Fibroblast of skin of left quadriceps (primary cell): ENCODE data around the gene RPS25.
"Not testable (repeated sequence)": the region's sequence is repeated elsewhere in the genome, so short reads cannot be mapped to it uniquely, and the experiment has no call there.

ENCODE experiments used
- DNase-seq, 2 experiments: peaks; one replicate each; pipeline ENCODE4 v3.0.0-alpha.2; 2013; ENCODE audit warnings: low read depth in 2 of 2

RPS25 gene

DNA sequence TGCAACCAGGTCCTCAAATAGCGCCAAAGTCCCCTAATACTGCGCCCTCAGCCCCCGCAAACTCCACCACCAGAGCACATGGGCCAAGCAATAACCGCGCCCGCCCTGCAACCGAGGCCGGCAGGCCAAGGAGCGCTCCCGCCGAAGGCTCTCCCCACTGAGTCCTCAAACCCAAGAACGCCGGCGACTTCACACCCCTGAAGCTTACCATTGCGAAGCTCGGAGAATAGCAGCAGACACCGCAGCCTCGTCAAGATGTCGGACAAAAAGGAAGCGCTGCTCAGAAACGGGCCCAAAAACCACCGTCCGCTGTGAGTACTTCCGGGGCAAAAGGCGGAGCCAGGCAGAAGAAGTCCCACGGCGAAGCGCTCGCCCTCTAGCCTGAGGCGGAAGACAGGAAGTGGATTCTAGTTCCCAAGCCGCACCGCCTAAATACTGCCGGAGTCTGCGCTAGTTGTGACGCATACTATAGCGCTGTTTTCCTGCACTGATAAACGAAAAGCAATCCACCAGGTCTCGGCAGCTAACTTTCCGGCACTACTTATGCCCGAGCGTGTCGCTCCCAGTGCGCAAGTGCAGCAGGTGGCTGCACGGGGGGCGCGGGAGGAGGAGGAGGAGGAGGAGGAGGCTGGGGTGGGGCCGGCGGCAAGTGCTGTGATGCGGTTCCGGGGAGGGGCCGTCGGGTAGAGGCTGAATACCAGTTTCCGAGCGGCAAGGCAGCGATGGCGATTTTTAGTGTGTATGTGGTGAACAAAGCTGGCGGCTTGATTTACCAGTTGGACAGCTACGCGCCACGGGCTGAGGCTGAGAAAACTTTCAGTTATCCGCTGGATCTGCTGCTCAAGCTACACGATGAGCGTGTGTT is at the start of gene RPS25, which contains the start of gene TRAPPC4:
TSS of gene RPS25 (minus strand) at position 270 of the 865 bp plus-strand sequence. CDS start at position 211, 59 bp downstream.
TSS of gene TRAPPC4 (plus strand) at position 693 of the 865 bp plus-strand sequence. CDS start at position 723, 30 bp downstream.
- DNase-seq: peak; percentile 88 to 89

DNA sequence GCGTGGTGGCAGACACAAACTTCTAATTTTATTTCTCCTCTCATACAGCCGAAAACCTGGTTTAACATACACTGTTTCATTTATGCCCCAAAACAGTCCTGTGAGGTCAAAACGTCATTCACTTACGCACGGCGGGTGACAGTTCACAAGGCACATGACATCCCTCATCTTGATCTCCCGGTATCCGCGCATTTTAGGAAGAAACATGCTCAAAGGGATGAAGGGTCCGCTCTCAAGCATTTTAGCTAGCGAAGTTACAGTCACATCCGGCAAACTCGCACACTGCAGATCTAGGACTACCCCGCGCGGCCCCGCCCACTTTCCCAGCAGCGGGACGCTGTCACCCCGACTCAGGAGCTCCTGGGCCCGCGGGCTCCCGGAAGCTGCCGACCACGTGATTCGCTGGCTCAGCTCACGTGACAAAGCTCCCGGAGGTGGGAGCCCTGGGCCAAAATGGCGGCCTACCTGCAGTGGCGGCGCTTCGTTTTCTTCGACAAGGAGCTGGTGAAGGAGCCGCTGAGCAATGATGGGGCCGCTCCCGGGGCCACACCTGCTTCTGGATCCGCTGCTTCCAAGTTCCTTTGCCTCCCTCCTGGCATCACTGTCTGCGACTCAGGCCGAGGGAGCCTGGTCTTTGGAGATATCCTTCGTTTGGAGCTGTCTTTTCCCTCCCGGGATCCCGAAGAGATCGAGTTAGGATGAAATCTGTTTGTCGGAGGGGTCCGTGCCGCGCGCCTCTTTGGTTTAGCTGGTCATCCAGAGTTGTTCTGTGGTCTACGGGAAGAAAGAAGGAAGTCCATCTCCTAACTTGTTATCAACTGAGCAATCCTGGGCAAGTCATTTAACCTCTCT is 49.5 kb upstream of the RPS25 start, which contains the start of gene VPS11:
TSS of gene VPS11 (plus strand) at position 448 of the 852 bp plus-strand sequence. CDS start at position 454, 6 bp downstream.
- DNase-seq: peak; percentile 88 to 89

DNA sequence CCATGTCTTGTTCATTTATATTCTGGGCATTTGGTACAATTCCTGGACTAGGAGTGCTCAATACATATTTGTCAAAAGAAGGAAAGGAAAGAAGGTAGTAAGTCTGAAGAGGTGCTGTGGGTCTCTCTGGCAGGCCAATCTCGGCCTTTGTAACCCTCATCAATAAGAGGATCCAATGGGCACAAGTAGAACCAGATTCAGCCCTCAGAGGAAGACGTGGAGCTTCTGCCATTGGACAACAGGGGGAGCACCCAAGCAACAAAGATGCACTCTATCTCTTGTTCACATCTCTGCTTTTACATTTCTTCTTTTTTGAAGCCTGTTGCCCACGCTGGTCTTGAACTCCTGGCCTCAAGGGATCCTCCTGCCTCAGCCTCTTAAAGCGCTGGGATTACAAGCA is 47.2 kb upstream of the RPS25 start:
- DNase-seq: no peak

DNA sequence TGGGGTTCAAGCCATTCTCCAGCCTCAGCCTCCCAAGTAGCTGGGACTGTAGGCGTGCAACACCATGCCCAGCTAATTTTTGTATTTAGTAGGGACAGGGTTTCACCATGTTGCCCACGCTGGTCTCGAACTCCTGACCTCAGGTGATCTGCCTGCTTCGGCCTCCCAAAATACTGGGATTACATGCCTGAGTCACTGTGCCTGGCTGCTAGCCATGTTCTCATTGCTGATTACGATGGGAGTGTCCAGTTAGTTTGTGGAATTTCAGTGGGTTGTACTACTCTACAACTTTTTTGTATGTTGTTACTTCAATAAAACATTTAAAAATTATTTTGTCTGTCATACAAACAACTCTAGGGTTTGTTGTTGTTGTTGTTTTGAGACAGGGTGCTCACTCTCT is 44.6 kb upstream of the RPS25 start:
- no peak for DNase-seq

DNA sequence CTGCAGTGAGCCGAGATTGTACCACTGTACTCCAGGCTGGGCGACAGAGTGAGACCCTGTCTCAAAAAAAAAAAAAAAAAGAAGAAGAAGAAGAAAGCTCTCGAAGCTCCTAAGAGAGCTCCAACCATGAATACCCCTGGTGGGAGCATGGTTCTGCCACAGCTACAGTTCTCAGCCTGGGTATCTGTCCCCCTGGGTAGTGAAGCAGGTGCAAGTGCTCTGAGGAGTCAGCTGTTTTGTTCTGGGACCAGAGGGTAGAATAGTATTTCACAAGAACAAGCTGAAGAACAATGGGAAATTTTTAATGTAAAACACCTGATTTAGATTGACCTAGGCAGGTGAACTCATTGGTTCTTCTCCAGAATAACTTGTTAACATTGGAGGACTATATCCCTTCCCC is 43.1 kb upstream of the RPS25 start:
- no peak for DNase-seq

DNA sequence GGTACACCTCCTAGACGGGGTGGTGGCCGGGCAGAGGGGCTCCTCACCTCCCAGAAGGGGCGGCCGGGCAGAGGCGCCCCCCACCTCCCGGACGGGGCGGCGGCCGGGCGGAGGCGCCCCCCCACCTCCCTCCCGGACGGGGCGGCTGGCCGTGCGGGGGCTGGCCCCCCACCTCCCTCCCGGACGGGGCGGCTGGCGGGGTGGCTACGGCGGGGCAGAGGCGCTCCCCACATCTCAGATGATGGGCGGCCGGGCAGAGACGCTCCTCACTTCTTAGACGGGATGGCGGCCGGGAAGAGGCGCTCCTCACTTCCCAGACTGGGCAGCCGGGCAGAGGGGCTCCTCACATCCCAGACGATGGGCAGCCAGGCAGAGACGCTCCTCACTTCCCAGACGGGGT is 41.0 kb upstream of the RPS25 start:
- not testable (repeated sequence) for DNase-seq

DNA sequence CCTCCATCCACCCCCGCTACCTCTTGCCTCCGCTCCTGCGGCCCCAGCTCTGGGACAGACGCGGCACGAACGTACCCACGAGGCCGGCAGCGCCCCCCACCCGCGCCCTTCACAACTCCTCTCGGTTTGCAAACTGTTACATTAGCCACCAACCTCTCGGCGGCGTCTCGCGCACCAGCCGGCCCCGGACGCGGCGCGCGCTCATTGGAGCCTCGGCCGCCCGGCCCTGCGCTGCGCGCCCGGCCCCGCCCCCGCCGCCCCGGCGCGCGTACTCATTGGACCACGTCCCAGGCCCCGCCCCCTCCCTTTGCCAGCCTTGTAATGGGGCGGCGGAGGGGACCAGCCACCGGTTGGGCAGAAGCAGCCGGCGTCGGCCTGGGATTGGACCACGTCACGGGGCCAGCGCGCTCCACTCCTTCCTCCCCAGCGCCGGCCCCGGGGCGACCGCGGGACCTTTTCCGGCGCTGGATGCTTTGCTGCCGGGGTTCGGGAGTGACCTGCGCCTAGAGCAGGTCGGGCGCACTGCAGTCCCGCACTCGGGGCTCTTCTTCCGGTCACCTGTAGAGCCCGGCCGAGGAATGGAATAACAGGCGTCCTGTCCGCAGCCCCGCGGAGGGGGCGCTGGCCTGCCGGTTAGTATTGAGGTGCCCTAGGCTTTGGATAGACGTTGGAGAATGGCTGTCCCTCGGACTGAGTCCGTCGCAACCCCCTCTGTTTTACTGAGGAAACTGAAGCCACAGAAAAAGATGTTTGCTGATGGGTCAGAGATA is 39.0 kb upstream of the RPS25 start, which contains the start of gene HYOU1:
TSS of gene HYOU1 (minus strand) at position 206 of the 770 bp plus-strand sequence. CDS start 1,045 bp downstream, outside the sequence.
- DNase-seq: peak; percentile 91

DNA sequence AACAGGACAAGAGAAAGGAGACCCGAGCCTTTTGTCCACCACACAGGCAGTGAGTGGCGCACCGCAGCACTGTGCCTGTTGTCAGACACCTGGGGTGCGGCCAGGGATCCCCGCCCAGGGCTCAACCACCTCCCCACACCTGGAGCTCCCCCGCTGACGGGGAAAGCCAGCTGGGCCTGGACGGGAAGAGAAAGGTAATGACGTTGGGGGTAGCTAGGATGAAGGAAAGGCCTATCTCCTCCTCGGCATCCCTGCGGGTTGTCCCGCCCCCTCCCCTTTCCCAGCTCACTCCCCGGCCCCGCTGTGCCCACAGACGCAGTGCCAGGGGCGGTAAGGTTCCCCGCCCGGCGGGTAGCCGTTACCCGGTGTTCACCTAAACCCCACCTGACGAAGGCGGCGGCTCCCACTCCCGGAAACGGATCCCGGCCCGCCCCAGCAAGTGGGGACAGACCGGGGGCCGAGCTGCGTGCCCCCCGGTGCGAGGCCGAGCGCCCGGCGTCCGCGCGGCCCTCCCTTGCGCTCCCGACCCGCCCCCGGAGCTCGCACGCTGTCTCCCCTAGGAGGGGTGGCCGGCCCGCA is 38.4 kb upstream of the RPS25 start:
- no peak for DNase-seq

DNA sequence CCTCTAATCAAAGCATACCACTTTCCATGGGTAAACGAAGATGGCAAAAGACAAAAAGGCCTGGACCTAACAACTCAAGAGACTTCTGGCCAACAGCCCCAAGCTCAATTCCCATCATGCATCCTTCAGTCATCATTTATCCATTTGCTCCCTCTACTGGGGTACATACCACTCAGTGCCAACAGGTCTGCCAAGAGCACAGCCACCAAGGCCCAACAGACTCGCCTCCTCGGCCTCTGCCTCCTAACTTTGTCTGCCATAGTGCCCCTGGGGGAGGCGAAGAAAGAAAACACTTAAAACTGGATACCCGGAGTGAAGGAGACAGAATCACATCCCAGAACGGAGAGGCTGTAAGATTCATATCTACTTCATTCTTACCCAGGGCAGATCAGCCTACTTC is 37.8 kb upstream of the RPS25 start:
- DNase-seq: no peak

DNA sequence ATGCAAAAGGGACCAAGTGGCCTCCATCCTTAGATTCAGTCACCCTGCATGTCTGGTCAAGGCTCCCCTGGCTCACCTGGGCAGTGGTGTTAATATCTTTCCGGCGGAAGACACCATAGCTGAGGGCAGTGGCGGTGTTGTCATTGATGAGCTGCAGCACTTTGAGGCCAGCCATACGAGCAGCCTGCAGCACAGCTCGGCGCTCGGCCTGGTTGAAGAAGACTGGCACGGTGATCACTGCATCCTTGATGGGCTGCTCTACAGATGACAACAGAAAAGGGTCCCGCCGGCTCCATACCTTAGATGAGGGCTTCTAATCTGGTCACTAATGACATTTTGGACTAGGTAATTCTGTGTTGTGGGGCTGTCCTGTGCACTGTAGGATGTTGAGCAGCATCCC is 36.3 kb upstream of the RPS25 start:
- DNase-seq: no peak

DNA sequence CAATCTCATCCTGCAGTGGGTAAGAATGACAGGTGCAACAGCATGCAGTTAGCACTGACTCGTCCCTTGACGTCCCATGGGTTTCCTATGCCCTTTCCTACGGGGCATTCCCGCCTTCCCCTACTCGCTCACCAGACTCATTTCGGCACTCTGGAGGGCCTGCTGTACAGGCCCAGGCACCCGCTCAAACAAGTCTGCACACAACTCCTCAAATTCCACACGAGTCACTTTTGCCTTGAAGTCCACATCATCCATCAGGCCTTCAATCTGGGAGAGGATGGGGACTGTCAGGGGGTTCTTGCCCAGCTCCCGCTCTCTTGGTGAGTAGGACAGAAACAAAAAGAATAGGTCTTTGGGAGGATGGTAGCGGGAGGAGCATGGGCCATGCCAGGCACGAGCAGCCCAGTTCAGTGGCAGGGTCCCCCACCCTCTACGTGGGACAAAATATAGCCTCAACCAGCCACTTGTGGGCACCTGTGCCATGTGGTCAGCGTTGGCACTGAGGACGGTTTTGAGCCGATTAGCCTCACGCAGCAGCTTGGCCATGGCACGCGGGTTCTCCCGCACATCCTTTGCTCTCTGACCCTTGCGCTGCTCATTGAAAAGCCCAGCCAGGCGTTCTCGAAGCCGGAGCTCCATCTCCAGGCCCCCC is 34.1 kb upstream of the RPS25 start:
- DNase-seq: no peak

DNA sequence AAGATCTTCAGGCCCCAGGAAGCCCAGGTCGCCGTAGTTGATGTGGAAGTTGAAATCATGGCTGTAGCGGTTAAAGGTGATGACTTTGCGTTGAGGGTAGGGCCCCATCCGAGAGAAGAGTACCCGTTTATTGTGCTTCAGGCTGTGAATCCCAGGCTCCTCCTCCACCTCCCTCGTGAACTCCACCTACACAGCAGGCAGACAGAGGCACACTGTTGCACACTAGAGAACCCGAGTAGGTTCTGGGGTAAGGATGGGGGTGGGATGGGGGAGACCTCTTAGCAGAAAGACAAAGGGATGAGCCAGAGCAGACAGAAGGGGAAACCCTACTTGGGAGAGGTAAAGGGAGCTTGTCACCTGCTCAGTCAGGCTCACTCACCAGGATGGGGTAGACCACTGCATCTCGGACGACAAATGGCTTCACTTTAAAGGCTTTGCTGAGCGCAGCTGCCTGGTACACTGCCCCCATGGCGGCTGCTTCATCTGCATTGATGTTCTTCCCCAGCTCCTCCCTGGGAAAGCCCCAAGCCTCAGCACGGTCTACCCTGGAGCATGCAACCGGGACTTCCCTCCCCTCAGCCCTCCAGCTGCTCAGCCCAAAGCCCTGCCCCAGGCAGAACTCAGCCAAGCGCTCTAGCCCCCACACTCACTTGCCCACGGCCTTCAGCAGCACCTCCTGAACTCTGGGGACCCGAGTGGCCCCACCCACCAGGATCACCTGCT is 33.5 kb upstream of the RPS25 start:
- no peak for DNase-seq

DNA sequence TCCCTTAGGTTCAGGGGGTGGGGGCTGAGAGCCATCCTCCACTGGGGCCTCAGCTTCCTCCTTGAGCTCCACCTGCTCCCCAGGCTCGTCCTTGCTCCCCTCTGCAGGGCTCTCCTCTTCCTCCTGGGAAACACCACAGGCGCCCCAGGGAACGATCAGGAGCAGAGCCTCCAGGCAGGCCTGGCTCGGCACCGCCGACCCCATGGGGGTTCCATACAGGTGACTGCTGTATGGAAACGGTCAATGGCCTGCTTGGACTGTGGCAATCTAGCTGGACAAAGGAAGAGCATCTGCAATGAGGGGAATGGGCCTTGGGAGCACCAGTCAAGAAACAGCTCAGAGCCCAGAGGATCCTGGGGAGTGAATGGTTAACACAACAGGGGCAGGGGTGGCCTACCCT is 30.9 kb upstream of the RPS25 start:
- DNase-seq: no peak

DNA sequence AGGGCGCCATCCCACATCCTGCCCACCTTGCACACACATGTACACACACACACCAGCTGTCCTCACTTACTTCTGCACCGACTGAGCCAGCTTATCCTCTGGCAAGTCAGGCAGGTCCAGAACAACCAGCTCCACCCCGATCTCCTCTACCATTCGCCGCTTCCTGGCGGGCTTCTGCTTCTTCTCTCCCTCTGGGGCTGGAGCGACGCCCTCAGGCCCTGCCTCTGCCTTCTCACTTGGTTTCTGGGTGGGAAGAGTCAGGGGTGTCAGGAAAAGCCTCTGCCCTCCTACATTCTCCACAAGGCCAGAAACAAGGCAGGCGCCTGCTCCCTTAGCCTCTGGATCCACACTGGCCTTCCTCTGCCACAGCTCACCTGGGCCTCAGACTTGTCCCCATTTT is 30.5 kb upstream of the RPS25 start:
- DNase-seq: no peak

DNA sequence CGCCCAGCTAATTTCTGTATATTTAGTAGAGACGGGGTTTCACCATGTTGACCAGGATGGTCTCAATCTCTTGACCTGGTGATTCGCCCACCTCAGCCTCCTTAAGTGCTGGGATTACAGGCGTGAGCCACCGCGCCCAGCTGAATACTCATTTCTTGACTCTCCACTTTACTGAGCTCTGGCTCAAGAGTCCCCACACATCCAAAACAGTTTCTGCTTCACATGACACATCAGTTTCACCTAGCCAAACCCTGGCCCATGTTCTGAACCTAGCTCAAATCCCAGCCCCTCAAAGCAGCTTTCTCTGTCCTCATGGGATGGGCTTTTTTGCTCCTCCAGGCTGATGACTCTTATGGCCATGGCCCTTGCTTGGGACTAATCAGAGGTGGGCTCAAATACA is 29.1 kb upstream of the RPS25 start:
- DNase-seq: no peak

DNA sequence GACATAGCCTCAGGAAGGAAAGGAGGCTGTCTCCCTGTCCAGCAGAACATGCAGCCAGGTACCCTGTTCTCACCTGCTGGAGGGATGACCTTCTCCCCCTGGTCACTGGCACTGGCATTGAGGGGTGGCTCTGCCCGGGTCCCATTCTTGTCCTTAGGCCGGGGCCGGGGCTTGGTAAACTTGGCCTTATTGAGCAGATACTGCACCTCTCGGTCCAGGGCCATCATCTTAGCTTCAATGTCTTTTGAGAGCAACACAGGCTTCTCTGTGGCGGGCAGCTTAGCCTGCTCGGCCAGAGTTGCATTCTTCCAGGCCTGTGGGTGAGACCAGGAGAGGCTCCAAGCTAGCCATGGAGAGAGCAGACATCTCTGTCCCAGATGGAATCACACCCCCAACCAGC is 28.3 kb upstream of the RPS25 start:
- no peak for DNase-seq

DNA sequence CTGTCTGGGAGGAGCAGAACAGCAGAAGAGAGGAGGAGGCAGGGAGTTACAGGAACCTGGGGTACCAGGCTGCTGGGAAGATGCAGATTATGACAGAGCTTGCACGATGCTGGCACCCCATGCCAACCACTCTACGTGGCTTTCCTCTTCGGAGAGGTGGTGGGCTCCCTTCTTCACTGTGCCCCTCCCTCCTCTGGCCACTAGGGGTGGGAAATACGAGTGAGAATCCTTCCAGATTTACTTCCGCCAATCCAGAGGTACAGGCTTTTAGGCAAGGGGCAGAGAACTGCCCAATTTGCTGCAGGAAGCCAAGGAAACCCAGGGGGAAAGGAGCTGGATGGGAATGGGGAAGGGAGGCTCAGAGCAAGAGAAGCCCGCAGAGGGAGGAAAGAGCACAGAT is 26.6 kb upstream of the RPS25 start:
- no peak for DNase-seq

DNA sequence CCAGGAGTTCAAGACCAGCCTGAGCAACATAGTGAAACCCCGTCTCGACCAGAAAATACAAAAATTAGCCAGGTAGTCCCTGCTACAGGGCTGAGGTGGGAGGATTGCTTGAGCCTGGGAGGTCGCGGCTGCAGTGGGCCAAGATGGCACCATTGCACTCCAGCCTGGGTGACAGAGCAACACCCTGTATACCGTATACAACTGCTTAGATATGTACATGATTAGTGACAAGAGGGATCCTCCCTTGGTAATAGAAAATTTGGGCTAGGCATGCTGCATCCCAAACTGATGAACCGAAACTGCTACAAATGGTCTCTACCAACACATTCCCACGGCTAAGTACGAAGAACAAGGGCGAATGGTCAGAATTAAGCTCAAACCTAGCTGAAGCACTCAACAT is 24.8 kb upstream of the RPS25 start:
- no peak for DNase-seq

DNA sequence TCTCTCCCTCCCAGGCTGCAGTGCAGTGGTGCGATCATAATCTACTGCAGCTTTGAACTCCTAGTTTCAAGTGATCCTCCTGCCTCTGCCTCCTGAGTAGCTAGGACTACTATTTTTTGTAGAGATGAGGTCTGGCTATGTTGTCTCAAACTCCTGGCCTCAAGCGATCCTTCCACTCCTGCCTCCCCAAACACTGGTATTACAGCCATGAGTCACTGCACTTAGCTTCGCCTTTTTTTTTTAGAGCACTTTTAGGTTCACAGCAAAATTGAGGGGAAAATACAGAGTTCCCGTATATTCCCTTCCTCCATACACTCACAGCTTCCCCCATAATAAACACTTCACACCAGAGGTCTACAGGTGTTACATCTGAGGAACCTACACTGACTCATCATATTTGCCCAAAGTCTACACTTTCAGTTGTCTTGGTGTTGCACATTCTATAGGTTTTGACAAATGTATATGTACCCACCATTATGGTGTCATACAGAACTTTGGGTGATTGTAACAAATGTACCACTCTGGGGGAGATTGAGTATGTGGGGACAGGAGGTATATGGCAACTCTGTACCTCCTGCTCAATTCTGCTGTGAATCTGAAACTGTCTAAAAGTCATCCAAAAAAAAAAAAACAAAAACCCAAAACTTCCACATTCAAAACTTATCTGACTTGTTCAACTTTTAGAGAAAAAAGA is 23.8 kb upstream of the RPS25 start:
- no peak for DNase-seq
